Measurements from ENCODE around the gene HFE. TPM values are rescaled to one million over a fixed set of nuclear protein-coding genes. Genes with fewer than 3 reads are reported as not detected.

The HFE gene
- total and polyA plus RNA-seq, 2 of the 13 experiments (the other 11 are each of a cell fraction or from before 2014, with no cell fraction given): 3.7 to 6.3 TPM

DNA sequence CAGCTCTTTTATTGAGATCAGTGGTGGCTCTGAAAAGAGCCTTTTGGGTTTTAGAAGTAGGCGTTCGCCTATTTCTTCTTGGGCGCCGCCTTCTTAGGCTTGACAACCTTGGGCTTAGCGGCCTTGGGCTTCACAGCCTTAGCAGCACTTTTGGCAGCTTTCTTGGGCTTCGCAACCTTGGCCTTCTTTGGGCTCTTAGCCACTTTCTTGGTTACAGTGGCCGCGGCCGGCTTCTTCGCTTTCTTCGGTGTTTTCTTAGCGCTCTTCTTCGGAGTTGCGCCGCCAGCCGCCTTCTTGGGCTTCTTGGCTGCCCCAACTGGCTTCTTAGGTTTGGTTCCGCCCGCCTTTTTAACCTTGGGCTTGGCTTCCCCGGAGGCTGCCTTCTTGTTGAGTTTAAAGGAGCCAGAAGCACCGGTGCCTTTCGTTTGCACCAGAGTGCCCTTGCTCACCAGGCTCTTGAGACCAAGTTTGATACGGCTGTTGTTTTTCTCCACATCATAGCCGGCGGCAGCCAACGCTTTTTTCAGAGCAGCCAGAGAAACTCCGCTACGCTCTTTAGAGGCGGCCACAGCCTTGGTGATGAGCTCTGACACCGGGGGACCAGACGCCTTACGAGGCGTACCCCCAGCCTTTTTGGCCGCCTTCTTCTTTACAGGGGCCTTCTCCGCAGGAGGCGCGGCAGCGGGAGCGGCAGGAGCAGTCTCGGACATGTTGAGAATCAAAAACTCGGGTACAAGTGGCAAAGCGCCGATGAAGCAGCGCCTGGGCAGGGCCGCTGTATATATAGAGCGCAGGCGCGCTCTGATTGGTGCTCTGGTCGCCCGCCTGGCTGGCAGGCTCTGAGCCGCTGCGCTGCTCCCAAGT is 31.3 kb upstream of the HFE start (continued):
- TF ChIP-seq, protein P1, sequence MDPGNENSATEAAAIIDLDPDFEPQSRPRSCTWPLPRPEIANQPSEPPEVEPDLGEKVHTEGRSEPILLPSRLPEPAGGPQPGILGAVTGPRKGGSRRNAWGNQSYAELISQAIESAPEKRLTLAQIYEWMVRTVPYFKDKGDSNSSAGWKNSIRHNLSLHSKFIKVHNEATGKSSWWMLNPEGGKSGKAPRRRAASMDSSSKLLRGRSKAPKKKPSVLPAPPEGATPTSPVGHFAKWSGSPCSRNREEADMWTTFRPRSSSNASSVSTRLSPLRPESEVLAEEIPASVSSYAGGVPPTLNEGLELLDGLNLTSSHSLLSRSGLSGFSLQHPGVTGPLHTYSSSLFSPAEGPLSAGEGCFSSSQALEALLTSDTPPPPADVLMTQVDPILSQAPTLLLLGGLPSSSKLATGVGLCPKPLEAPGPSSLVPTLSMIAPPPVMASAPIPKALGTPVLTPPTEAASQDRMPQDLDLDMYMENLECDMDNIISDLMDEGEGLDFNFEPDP (CRISPR knock-in tag; conservative IDR thresholded peaks at IDR 0.05): no peak
- peak in 1 of 2 experiments; percentile 66; a peak in 1 of 4 replicates for TF ChIP-seq KLF16 (CRISPR knock-in tag; IDR thresholded peaks at IDR 0.05)
- TF ChIP-seq ZFP36 (IDR thresholded peaks at IDR 0.05; ENCODE audit: borderline replicate concordance, low read depth, low read length, partially characterized antibody): no peak
- peak; percentile 29; the same call in 1 of the 2 replicates for TF ChIP-seq ZNF337 (CRISPR knock-in tag; IDR thresholded peaks at IDR 0.05; ENCODE audit: borderline replicate concordance, low read depth)
- peak; percentile 92 for TF ChIP-seq ZNF709 (CRISPR knock-in tag; IDR thresholded peaks at IDR 0.05)
- no peak; the same call in 1 of the 2 replicates for TF ChIP-seq ZNF615 (CRISPR knock-in tag; IDR thresholded peaks at IDR 0.05; ENCODE audit: borderline replicate concordance)
- peak; percentile 95 for TF ChIP-seq NRL (CRISPR knock-in tag; IDR thresholded peaks at IDR 0.05; ENCODE audit: borderline replicate concordance)
- TF ChIP-seq TRIM24 (CRISPR knock-in tag; IDR thresholded peaks at IDR 0.05): no peak
- peak; percentile 52; the same call in 1 of the 2 replicates for TF ChIP-seq TEAD2 (CRISPR knock-in tag; IDR thresholded peaks at IDR 0.05)
- TF ChIP-seq, protein P2, sequence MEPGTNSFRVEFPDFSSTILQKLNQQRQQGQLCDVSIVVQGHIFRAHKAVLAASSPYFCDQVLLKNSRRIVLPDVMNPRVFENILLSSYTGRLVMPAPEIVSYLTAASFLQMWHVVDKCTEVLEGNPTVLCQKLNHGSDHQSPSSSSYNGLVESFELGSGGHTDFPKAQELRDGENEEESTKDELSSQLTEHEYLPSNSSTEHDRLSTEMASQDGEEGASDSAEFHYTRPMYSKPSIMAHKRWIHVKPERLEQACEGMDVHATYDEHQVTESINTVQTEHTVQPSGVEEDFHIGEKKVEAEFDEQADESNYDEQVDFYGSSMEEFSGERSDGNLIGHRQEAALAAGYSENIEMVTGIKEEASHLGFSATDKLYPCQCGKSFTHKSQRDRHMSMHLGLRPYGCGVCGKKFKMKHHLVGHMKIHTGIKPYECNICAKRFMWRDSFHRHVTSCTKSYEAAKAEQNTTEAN (CRISPR knock-in tag; conservative IDR thresholded peaks at IDR 0.05): peak; percentile 85
- TF ChIP-seq ZSCAN30 (CRISPR knock-in tag; IDR thresholded peaks at IDR 0.05): peak; percentile 7; the same call in 1 of the 2 replicates
- TF ChIP-seq, protein P3, sequence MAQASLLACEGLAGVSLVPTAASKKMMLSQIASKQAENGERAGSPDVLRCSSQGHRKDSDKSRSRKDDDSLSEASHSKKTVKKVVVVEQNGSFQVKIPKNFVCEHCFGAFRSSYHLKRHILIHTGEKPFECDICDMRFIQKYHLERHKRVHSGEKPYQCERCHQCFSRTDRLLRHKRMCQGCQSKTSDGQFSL (CRISPR knock-in tag; IDR thresholded peaks at IDR 0.05): peak; percentile 27; the same call in 1 of the 2 replicates
- TF ChIP-seq ZNF317 (CRISPR knock-in tag; IDR thresholded peaks at IDR 0.05): no peak
- TF ChIP-seq PHF5A (CRISPR knock-in tag; IDR thresholded peaks at IDR 0.05; ENCODE audit: low read depth, unreplicated experiment): no peak
- no peak for TF ChIP-seq ZNF383 (CRISPR knock-in tag; IDR thresholded peaks at IDR 0.05; ENCODE audit: borderline replicate concordance)
- TF ChIP-seq, protein P4, sequence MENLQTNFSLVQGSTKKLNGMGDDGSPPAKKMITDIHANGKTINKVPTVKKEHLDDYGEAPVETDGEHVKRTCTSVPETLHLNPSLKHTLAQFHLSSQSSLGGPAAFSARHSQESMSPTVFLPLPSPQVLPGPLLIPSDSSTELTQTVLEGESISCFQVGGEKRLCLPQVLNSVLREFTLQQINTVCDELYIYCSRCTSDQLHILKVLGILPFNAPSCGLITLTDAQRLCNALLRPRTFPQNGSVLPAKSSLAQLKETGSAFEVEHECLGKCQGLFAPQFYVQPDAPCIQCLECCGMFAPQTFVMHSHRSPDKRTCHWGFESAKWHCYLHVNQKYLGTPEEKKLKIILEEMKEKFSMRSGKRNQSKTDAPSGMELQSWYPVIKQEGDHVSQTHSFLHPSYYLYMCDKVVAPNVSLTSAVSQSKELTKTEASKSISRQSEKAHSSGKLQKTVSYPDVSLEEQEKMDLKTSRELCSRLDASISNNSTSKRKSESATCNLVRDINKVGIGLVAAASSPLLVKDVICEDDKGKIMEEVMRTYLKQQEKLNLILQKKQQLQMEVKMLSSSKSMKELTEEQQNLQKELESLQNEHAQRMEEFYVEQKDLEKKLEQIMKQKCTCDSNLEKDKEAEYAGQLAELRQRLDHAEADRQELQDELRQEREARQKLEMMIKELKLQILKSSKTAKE (CRISPR knock-in tag; IDR thresholded peaks at IDR 0.05; ENCODE audit: borderline replicate concordance): 0 out of 2 replicates have a peak, but pooled peaks have one; percentile 65
- TF ChIP-seq, protein P5, sequence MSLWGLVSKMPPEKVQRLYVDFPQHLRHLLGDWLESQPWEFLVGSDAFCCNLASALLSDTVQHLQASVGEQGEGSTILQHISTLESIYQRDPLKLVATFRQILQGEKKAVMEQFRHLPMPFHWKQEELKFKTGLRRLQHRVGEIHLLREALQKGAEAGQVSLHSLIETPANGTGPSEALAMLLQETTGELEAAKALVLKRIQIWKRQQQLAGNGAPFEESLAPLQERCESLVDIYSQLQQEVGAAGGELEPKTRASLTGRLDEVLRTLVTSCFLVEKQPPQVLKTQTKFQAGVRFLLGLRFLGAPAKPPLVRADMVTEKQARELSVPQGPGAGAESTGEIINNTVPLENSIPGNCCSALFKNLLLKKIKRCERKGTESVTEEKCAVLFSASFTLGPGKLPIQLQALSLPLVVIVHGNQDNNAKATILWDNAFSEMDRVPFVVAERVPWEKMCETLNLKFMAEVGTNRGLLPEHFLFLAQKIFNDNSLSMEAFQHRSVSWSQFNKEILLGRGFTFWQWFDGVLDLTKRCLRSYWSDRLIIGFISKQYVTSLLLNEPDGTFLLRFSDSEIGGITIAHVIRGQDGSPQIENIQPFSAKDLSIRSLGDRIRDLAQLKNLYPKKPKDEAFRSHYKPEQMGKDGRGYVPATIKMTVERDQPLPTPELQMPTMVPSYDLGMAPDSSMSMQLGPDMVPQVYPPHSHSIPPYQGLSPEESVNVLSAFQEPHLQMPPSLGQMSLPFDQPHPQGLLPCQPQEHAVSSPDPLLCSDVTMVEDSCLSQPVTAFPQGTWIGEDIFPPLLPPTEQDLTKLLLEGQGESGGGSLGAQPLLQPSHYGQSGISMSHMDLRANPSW (CRISPR knock-in tag; IDR thresholded peaks at IDR 0.05; ENCODE audit: borderline replicate concordance): no peak
- peak; percentile 96 for TF ChIP-seq SAP130 (CRISPR knock-in tag; IDR thresholded peaks at IDR 0.05; ENCODE audit: low read depth)
- TF ChIP-seq TGIF2 (CRISPR knock-in tag; IDR thresholded peaks at IDR 0.05): no peak
- peak; percentile 79; the same call in 1 of the 2 replicates for TF ChIP-seq AHR (CRISPR knock-in tag; IDR thresholded peaks at IDR 0.05)
